CD14-positive monocyte (primary cell): ENCODE measurements around the gene SLC4A8. TPM values are rescaled to one million over a fixed set of nuclear protein-coding genes. Genes with fewer than 3 reads are reported as not detected.
A peak's percentile ranks its signal among the peaks of the same experiment; 100 is the strongest.

ENCODE experiments used
- DNase-seq, 3 donors: peaks; one replicate each; pipeline ENCODE4 v3.0.0-alpha.2; 2011 to 2022
- H2AFZ ChIP-seq: 2 replicates; pipeline ENCODE4 v1.6.0; 2012; ENCODE audit warnings: mild to moderate bottlenecking, low read depth, low read length, inconsistent platforms; ENCODE audit not compliant: insufficient read depth, poor library complexity, severe bottlenecking
- H3K27ac ChIP-seq, 2 donors: 1 replicate in 1 of 2; 2 replicates in 1 of 2; pipeline ENCODE4 v1.5.1; 2012 to 2013; ENCODE audit warnings: low read length in 2 of 2, control low read depth in 1 of 2, inconsistent platforms in 1 of 2, low read depth in 1 of 2, mild to moderate bottlenecking in 1 of 2
- H3K27me3 ChIP-seq, 2 donors: one replicate each; pipeline versions ENCODE4 v1.6.0 to v1.6.1; 2011 to 2013; ENCODE audit warnings: low read length in 2 of 2; ENCODE audit not compliant: control insufficient read depth in 2 of 2, insufficient read depth in 2 of 2
- H3K36me3 ChIP-seq, 2 donors: replicated peaks in 1 of 2; 1 replicate in 1 of 2; 2 replicates in 1 of 2; pipeline versions ENCODE4 v1.5.1 to v1.6.1; 2012 to 2013; ENCODE audit warnings: low read length in 2 of 2, control low read depth in 1 of 2, inconsistent platforms in 1 of 2, mild to moderate bottlenecking in 1 of 2; ENCODE audit not compliant: insufficient read depth in 2 of 2, control insufficient read depth in 1 of 2
- H3K4me1 ChIP-seq, 2 donors: 1 replicate in 1 of 2; 2 replicates in 1 of 2; pipeline versions ENCODE4 v1.5.1 to v1.6.1; 2012 to 2013; ENCODE audit warnings: low read length in 2 of 2, control low read depth in 1 of 2, inconsistent platforms in 1 of 2, mild to moderate bottlenecking in 1 of 2, moderate library complexity in 1 of 2; ENCODE audit not compliant: insufficient read depth in 2 of 2, control insufficient read depth in 1 of 2
- H3K4me2 ChIP-seq: replicated peaks from 2 replicates; pipeline ENCODE3; 2012; ENCODE audit warnings: low read length, moderate library complexity, mild to moderate bottlenecking; ENCODE audit not compliant: poor library complexity, severe bottlenecking; ENCODE audit errors: extremely low read depth
- H3K4me3 ChIP-seq, 3 experiments: fragments of 200-600 bp in 1 of 3; sonication (generic) in 1 of 3; replicated peaks in 1 of 3; 1 replicate in 2 of 3; 2 replicates in 1 of 3; pipeline ENCODE4 v1.5.1; 2011 to 2013; ENCODE audit warnings: low read length in 3 of 3, mild to moderate bottlenecking in 3 of 3, control low read depth in 2 of 3, low read depth in 2 of 3, inconsistent platforms in 1 of 3, moderate library complexity in 1 of 3
- H3K79me2 ChIP-seq: 2 replicates; pipeline ENCODE4 v1.6.0; 2012; ENCODE audit warnings: mild to moderate bottlenecking, control low read depth, inconsistent platforms, low read length, moderate library complexity; ENCODE audit not compliant: insufficient read depth
- H3K9ac ChIP-seq: 2 replicates; pipeline ENCODE4 v1.6.0; 2017; ENCODE audit warnings: low read length, mild to moderate bottlenecking; ENCODE audit not compliant: insufficient read depth, poor library complexity, severe bottlenecking
- H3K9me3 ChIP-seq, 2 donors: replicated peaks in 1 of 2; 1 replicate in 1 of 2; 2 replicates in 1 of 2; pipeline versions ENCODE4 v1.5.1 to v1.6.1; 2012 to 2013; ENCODE audit warnings: low read length in 2 of 2, control low read depth in 1 of 2; ENCODE audit not compliant: control insufficient read depth in 1 of 2, insufficient read depth in 1 of 2
- H4K20me1 ChIP-seq: 2 replicates; pipeline ENCODE4 v1.6.0; 2012; ENCODE audit warnings: mild to moderate bottlenecking, low read length, control low read depth, moderate library complexity; ENCODE audit not compliant: insufficient read depth
- H3K27ac Mint-ChIP-seq, 7 donors: one replicate each; pipeline ENCODE4 v1.8.0; 2020; ENCODE audit warnings: mild to moderate bottlenecking in 7 of 7, mixed read lengths in 7 of 7, moderate library complexity in 6 of 7, inconsistent platforms in 2 of 7
- H3K27me3 Mint-ChIP-seq, 3 donors: one replicate each; pipeline ENCODE4 v1.8.0; 2021 to 2022; ENCODE audit warnings: low read depth in 3 of 3, mild to moderate bottlenecking in 3 of 3, mixed read lengths in 3 of 3, moderate library complexity in 3 of 3, inconsistent platforms in 1 of 3
- H3K36me3 Mint-ChIP-seq, 2 donors: one replicate each; pipeline ENCODE4 v1.8.0; 2020; ENCODE audit warnings: mixed read lengths in 2 of 2, inconsistent platforms in 1 of 2, mild to moderate bottlenecking in 1 of 2
- H3K4me1 Mint-ChIP-seq: one replicate; pipeline ENCODE4 v1.8.0; 2020; ENCODE audit warnings: mild to moderate bottlenecking, mixed read lengths
- H3K4me3 Mint-ChIP-seq, 2 donors: one replicate each; pipeline ENCODE4 v1.8.0; 2020; ENCODE audit warnings: mild to moderate bottlenecking in 2 of 2, mixed read lengths in 2 of 2, moderate library complexity in 1 of 2
- H3K9me3 Mint-ChIP-seq, 7 donors: one replicate each; pipeline ENCODE4 v1.8.0; 2020 to 2022; ENCODE audit warnings: mixed read lengths in 7 of 7, mild to moderate bottlenecking in 6 of 7, moderate library complexity in 6 of 7, inconsistent platforms in 2 of 7
- WGBS: methylation state at CpG from one replicate; pipeline ENCODE4 v1.1.5; 2013; ENCODE audit warnings: missing lambda C conversion rate; ENCODE audit not compliant: insufficient coverage; 5-methylcytosine and 5-hydroxymethylcytosine counted together
- intact Hi-C, 2 donors: fragments of 100-400 bp; cut with micrococcal nuclease; formaldehyde crosslinking; loops; one replicate each; pipeline versions ENCODE4 v1.15.0 to v1.15.1; 2023
- polyA plus RNA-seq, 3 donors: library from polyadenylated mRNA; depleted of rRNA in 1 of 3; unstranded in 2 of 3; stranded (reverse) in 1 of 3; fragments of 300-500 nt in 2 of 3; fragments of >200 nt in 1 of 3; fragmentation: Illumina TruSeq in 2 of 3; gene quantifications; 1 replicate in 2 of 3; 2 replicates in 1 of 3; pipeline ENCODE4 v1.2.3, GENCODE V29; 2012 to 2021
- TF ChIP-seq, protein P1 (sequence below): fragments of 200-600 bp; IDR thresholded peaks from one replicate; pipeline ENCODE4 v1.8.0; 2022; ENCODE audit warnings: antibody characterized with exemption, mild to moderate bottlenecking

The SLC4A8 gene
- polyA plus RNA-seq, 3 donors: 1.9 to 5.4 (median 2.3) TPM

DNA sequence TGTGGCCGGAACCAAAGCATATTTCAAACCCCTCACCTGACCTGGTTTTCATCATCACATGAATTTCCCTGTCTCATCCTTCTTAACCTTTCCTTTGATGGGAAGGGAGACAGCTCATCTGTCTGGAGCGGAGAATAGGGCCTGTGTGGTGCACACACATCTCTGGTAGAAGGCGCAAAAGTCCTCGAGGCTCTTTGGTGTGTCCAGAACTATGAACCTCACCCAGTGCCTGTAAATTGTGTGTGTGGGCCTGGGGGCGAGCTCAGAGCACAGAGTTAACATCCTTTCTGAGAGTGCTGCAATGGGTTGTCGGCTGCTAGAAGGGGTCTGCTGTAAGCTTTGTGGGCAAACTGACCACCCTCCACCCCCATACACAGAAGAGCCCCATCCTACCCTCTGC lies 34.2 kb upstream of the SLC4A8 start:
- peaks cover 17 to 23% of the 10 kb centered on the region in 2 donors for H3K36me3 Mint-ChIP-seq
- WGBS: 80% methylated on average over 2 of the region's 6 CpGs
- H3K4me2 ChIP-seq: peak overlapping the region; percentile 98

DNA sequence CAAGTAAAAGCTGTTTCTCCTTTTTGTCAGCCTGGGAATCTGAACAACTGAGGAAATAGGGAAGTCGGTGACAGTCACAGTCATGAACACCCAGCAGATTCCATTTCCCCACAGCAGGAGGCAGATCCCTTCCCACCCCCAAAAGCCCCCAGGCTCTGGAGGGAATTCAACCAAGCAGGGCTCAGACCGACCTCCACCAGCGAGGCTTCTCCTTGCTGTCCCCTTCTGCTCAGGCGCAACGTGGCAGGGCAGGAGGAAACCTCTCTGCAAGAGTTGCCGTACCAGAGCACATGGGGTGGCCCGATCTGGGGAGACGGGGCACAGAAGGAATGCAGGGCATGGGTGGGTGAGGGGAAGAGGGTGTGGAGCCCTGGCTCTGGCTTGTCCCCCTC lies 33.7 kb upstream of the SLC4A8 start:
- intact Hi-C loops: loop anchor here in 1 of 2 donors (5.0 kb wide), 1 partner anchor 69 kb away; the partner anchor contains the start of gene BIN2
- H3K4me3 ChIP-seq: peak overlapping the region; percentile 72 to 95 (median 85)
- H3K27ac Mint-ChIP-seq: peak overlapping the region; percentile 89 to 96 (median 93)
- peak overlapping the region; percentile 86 to 94 for H3K27ac ChIP-seq
- peaks cover 0 to 2% (median 0%) of the 10 kb centered on the region in 7 donors for H3K9me3 Mint-ChIP-seq
- H3K4me1 ChIP-seq: peaks cover 70 to 84% of the 10 kb centered on the region in 2 donors
- peaks cover 17 to 21% of the 10 kb centered on the region in 2 donors for H3K36me3 Mint-ChIP-seq
- TF ChIP-seq, protein P1, sequence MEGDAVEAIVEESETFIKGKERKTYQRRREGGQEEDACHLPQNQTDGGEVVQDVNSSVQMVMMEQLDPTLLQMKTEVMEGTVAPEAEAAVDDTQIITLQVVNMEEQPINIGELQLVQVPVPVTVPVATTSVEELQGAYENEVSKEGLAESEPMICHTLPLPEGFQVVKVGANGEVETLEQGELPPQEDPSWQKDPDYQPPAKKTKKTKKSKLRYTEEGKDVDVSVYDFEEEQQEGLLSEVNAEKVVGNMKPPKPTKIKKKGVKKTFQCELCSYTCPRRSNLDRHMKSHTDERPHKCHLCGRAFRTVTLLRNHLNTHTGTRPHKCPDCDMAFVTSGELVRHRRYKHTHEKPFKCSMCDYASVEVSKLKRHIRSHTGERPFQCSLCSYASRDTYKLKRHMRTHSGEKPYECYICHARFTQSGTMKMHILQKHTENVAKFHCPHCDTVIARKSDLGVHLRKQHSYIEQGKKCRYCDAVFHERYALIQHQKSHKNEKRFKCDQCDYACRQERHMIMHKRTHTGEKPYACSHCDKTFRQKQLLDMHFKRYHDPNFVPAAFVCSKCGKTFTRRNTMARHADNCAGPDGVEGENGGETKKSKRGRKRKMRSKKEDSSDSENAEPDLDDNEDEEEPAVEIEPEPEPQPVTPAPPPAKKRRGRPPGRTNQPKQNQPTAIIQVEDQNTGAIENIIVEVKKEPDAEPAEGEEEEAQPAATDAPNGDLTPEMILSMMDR: peak; percentile 15
- H3K4me2 ChIP-seq: peak overlapping the region; percentile 98
- peaks cover 0 to 4% (median 3%) of the 10 kb centered on the region in 3 donors for H3K27me3 Mint-ChIP-seq
- H3K9me3 ChIP-seq: no peaks in the 10 kb centered on the region
- H3K4me1 Mint-ChIP-seq: peaks cover 73% of the 10 kb centered on the region
- no peaks in the 10 kb centered on the region for H3K27me3 ChIP-seq
- peak overlapping the region; percentile 94 to 96 for H3K4me3 Mint-ChIP-seq
- 4% methylated on average over 4 of the region's 8 CpGs for WGBS
- H3K79me2 ChIP-seq: peaks cover 2% of the 10 kb centered on the region
- DNase-seq: peak; percentile 64 to 86 (median 78)
- no peaks in the 10 kb centered on the region for H3K36me3 ChIP-seq
- peak overlapping the region; percentile 89 for H2AFZ ChIP-seq
- peak overlapping the region; percentile 78 for H3K9ac ChIP-seq
- peaks cover 3% of the 10 kb centered on the region for H4K20me1 ChIP-seq

More for the DNA sequence above, 34.2 kb upstream of the SLC4A8 start:
- H3K27me3 ChIP-seq: no peaks in the 10 kb centered on the region
- H3K9me3 Mint-ChIP-seq: peaks cover 0 to 2% (median 0%) of the 10 kb centered on the region in 7 donors
- H3K4me3 Mint-ChIP-seq: peak overlapping the region; percentile 94 to 96
- peak overlapping the region; percentile 86 to 94 for H3K27ac ChIP-seq
- TF ChIP-seq, protein P1: no peak
- peaks cover 1 to 4% (median 3%) of the 10 kb centered on the region in 3 donors for H3K27me3 Mint-ChIP-seq
- no peak for DNase-seq
- no peaks in the 10 kb centered on the region for H3K9me3 ChIP-seq
- peaks cover 3% of the 10 kb centered on the region for H4K20me1 ChIP-seq
- peak overlapping the region; percentile 89 for H2AFZ ChIP-seq
- peaks cover 2% of the 10 kb centered on the region for H3K79me2 ChIP-seq
- peaks cover 69% of the 10 kb centered on the region for H3K4me1 Mint-ChIP-seq
- H3K9ac ChIP-seq: peak overlapping the region; percentile 78
- peak overlapping the region in 2 of 3 experiments; percentile 85 to 95 for H3K4me3 ChIP-seq
- H3K27ac Mint-ChIP-seq: peak overlapping the region; percentile 89 to 96 (median 93)
- intact Hi-C loops: loop anchor here in 1 of 2 donors (5.0 kb wide), 1 partner anchor 68 kb away; the partner anchor contains the start of gene BIN2
- peaks cover 69 to 80% of the 10 kb centered on the region in 2 donors for H3K4me1 ChIP-seq
- H3K36me3 ChIP-seq: no peaks in the 10 kb centered on the region
